Measurements from ENCODE around the gene TNFAIP8L1. TPM values are rescaled to one million over a fixed set of nuclear protein-coding genes. Genes with fewer than 3 reads are reported as not detected.

TNFAIP8L1 gene
- total and polyA plus RNA-seq, 2 of the 8 experiments (the other 6 are each of a cell fraction or from before 2014, with no cell fraction given) = 3.2 to 6.1 TPM

GRCh38 chr19:4694211-4694987, 55.1 kb downstream of the TNFAIP8L1 start:
- no peak overlapping the region for H2BK20ac ChIP-seq (ENCODE audit: low read length)
- H4K91ac ChIP-seq (replicated peaks; ENCODE audit: insufficient read length, low read length) = no peak overlapping the region
- no peak for TF ChIP-seq BCL11A (IDR thresholded peaks at IDR 0.05; ENCODE audit: low read depth in 2 of 2, low read length in 2 of 2)
- TF ChIP-seq CBX8 (IDR thresholded peaks at IDR 0.05; ENCODE audit: borderline replicate concordance, low read depth, low read length) = no peak
- TF ChIP-seq MAX (IDR thresholded peaks at IDR 0.05) = no peak
- TF ChIP-seq GTF2F1 (IDR thresholded peaks at IDR 0.05; ENCODE audit: borderline replicate concordance, low read depth, low read length) = no peak
- TF ChIP-seq GABPA (IDR thresholded peaks at IDR 0.05; ENCODE audit: borderline replicate concordance, insufficient read depth, low read length) = no peak
- TF ChIP-seq HDAC6 (IDR thresholded peaks at IDR 0.05; ENCODE audit: low read depth, low read length) = no peak
- TF ChIP-seq SIRT6 (IDR thresholded peaks at IDR 0.05; ENCODE audit: low read length) = no peak
- no peak overlapping the region for H2BK5ac ChIP-seq (ENCODE audit: low read depth, low read length)
- H3K4ac ChIP-seq (replicated peaks; ENCODE audit: insufficient read length, low read depth, low read length) = no peak overlapping the region
- H3K79me1 ChIP-seq (ENCODE audit: low read depth, low read length) = no peaks in the 10 kb centered on the region
- no peak overlapping the region for H3K18ac ChIP-seq (ENCODE audit: extremely low read depth, low read length)
- no peak overlapping the region for H4K5ac ChIP-seq (ENCODE audit: insufficient read length, low read depth, low read length)
- H3K27ac ChIP-seq (ENCODE audit: low read depth, low read length) = no peak overlapping the region
- H3K23ac ChIP-seq (ENCODE audit: insufficient read length) = no peak overlapping the region
- no peaks in the 10 kb centered on the region for H3K9me3 ChIP-seq (ENCODE audit: insufficient read depth in 2 of 2, low read depth in 1 of 2, low read length in 1 of 2)
- FAIRE-seq (no peak), DNase-seq (ENCODE audit: low read depth in 1 of 2, low spot score in 2 of 2) (no peak)
- H3K36me3 ChIP-seq (ENCODE audit: control insufficient read depth in 2 of 4, insufficient read depth in 4 of 4, low read length in 3 of 4) = peaks cover 13 to 45% (median 35%) of the 10 kb centered on the region in 4 experiments; a peak in 7 of 8 replicates
- no peak overlapping the region for H2BK120ac ChIP-seq (replicated peaks; ENCODE audit: low read depth, low read length)
- no peak overlapping the region for H3K4me2 ChIP-seq (ENCODE audit: insufficient read depth in 1 of 2, low read depth in 2 of 2, low read length in 2 of 2)
- H3K14ac ChIP-seq (ENCODE audit: insufficient read length) = no peak overlapping the region
- no peak overlapping the region for H2AFZ ChIP-seq (ENCODE audit: low read length)
- no peaks in the 10 kb centered on the region for H3K4me1 ChIP-seq (replicated peaks in 1 of 4; ENCODE audit: control insufficient read depth in 3 of 4, insufficient read depth in 4 of 4, low read length in 3 of 4)
- H3K4me3 ChIP-seq (ENCODE audit: extremely low read depth in 1 of 4, insufficient read depth in 2 of 4, low read depth in 3 of 4, low read length in 4 of 4) = no peak overlapping the region
- no peaks in the 10 kb centered on the region for H3K23me2 ChIP-seq (ENCODE audit: low read depth, low read length)
- no peak overlapping the region for H2AK5ac ChIP-seq (ENCODE audit: low read depth, low read length)
- peaks cover 0 to 13% of the 10 kb centered on the region in 2 experiments for H4K20me1 ChIP-seq (replicated peaks in 1 of 2; ENCODE audit: control insufficient read depth in 1 of 2, insufficient read depth in 2 of 2, low read length in 2 of 2)
- no peak overlapping the region for H2BK15ac ChIP-seq (ENCODE audit: low read length)
- POLR2A ChIA-PET (ENCODE audit: partially characterized antibody) = interaction anchor here (1.0 to 1.1 kb wide), 2 partner anchors 22 to 23 kb away, joined by 3 to 5 read pairs; no protein-coding TSS in a partner anchor
- H4K8ac ChIP-seq (ENCODE audit: extremely low read depth, insufficient read depth, low read length) = no peak overlapping the region
- H3K9ac ChIP-seq (replicated peaks in 1 of 4; ENCODE audit: extremely low read depth in 1 of 4, low read depth in 3 of 4, low read length in 3 of 4) = no peak overlapping the region
- no peaks in the 10 kb centered on the region for H3K27me3 ChIP-seq (replicated peaks in 1 of 4; ENCODE audit: control insufficient read depth in 3 of 4, extremely low read depth in 1 of 4, insufficient read depth in 3 of 4, low read length in 3 of 4)
- H3K79me2 ChIP-seq (ENCODE audit: control insufficient read depth in 1 of 2, insufficient read depth in 2 of 2, low read length in 2 of 2) = no peaks in the 10 kb centered on the region
- WGBS, 2 experiments (ENCODE audit: extremely low coverage in 1 of 2, insufficient coverage in 1 of 2, insufficient read length in 1 of 2, insufficient replicate concordance in 2 of 2, low coverage in 1 of 2, low lambda C conversion rate in 2 of 2, missing lambda C conversion rate in 1 of 2) = 91% methylated on average over 22 of the region's 22 CpGs; no CpG with 5 or more reads in 1 of the 2 experiments
- H3K56ac ChIP-seq (replicated peaks; ENCODE audit: insufficient read length, low read depth, low read length) = no peak overlapping the region
- H2BK12ac ChIP-seq (ENCODE audit: low read depth, low read length) = no peak overlapping the region
- CTCF ChIA-PET (ENCODE audit: partially characterized antibody) = interaction anchor here (1.7 kb wide), 1 partner anchor 14 kb away, joined by 3 read pairs; no protein-coding TSS in a partner anchor
